Body of pancreas (tissue), 4 donors: ENCODE data around the gene DNPEP. TPM values are rescaled to one million over a fixed set of nuclear protein-coding genes. Genes with fewer than 3 reads are reported as not detected.

ENCODE experiments used
- ATAC-seq: fragments of 150-250 bp; one replicate; pipeline ENCODE4 v1.9.1; 2016
- DNase-seq, 4 donors: peaks; one replicate each; pipeline ENCODE4 v3.0.0-alpha.2; 2019
- H3K27ac ChIP-seq, 4 donors: fragments of 200-600 bp; sonication (generic); 1 replicate in 3 of 4; 2 replicates in 1 of 4; pipeline versions ENCODE4 v1.5.1 to v1.6.1; 2016 to 2019; ENCODE audit warnings: mild to moderate bottlenecking in 1 of 4, mixed read lengths in 1 of 4, moderate library complexity in 1 of 4
- H3K27me3 ChIP-seq, 2 donors: fragments of 200-600 bp; sonication (generic); one replicate each; pipeline ENCODE4 v1.6.0; 2016; ENCODE audit warnings: mild to moderate bottlenecking in 1 of 2
- H3K36me3 ChIP-seq, 2 donors: fragments of 200-600 bp; sonication (generic); replicated peaks in 1 of 2; 2 replicates each; pipeline ENCODE4 v1.5.1; 2016; ENCODE audit warnings: low read depth in 2 of 2; ENCODE audit not compliant: insufficient read depth in 1 of 2
- H3K4me1 ChIP-seq: fragments of 200-600 bp; sonication (generic); one replicate; pipeline ENCODE4 v1.6.0; 2016
- H3K4me3 ChIP-seq, 2 donors: fragments of 200-600 bp; sonication (generic); 1 replicate in 1 of 2; 2 replicates in 1 of 2; pipeline ENCODE4 v1.5.1; 2016 to 2019
- H3K9me3 ChIP-seq, 3 donors: fragments of 200-600 bp; sonication (generic); 1 replicate in 2 of 3; 2 replicates in 1 of 3; pipeline ENCODE4 v1.5.1; 2016
- CTCF ChIP-seq, 7 experiments: fragments of 450-650 bp in 4 of 7; fragments of 200-600 bp in 3 of 7; sonication (generic) in 3 of 7; IDR thresholded peaks; one replicate each; pipeline ENCODE4 v1.5.1; 2016 to 2019; ENCODE audit warnings: antibody characterized with exemption in 7 of 7
- POLR2A ChIP-seq, 3 donors: fragments of 450-650 bp; IDR thresholded peaks; one replicate each; pipeline ENCODE4 v1.6.1; 2016; ENCODE audit warnings: antibody characterized with exemption in 3 of 3, mild to moderate bottlenecking in 2 of 3
- WGBS, 2 donors: methylation state at CpG; one replicate each; pipeline ENCODE4 v1.1.5; 2017; 5-methylcytosine and 5-hydroxymethylcytosine counted together
- intact Hi-C: fragments of 100-400 bp; cut with DNase I; formaldehyde crosslinking; loops from one replicate; pipeline ENCODE4 v1.15.1; 2023
- total RNA-seq, 2 donors: library from RNA; depleted of rRNA; stranded (reverse); fragments of >200 nt; gene quantifications; one replicate each; pipeline ENCODE4 v1.1.0, GENCODE V29; 2016

The DNPEP gene
- total RNA-seq, 2 donors from 2014 or later, result 18.4 to 24.7 TPM

GRCh38 chr2:219429958-219430606, 42.4 kb upstream of the DNPEP start:
- Histone ChIP-seq H3K4me1 (peaks cover 5% of the 10 kb centered on the region), H3K4me3 (no peak overlapping the region), H3K27ac (no peak overlapping the region), H3K36me3 (no peaks in the 10 kb centered on the region), H3K27me3 (peaks cover 6 to 9% of the 10 kb centered on the region in 2 donors), H3K9me3 (no peaks in the 10 kb centered on the region)
- 88 to 92% methylated on average over 7 of the region's 7 CpGs for WGBS, 2 donors
- ATAC-seq, result no peak
- DNase-seq, result no peak
- TF ChIP-seq POLR2A (IDR thresholded peaks at IDR 0.05), result no peak
- no peak for TF ChIP-seq CTCF (IDR thresholded peaks at IDR 0.05)
- intact Hi-C loops, result no loop called here

- no peak for TF ChIP-seq POLR2A (IDR thresholded peaks at IDR 0.05)
- no peak for TF ChIP-seq CTCF (IDR thresholded peaks at IDR 0.05)
- intact Hi-C loops, result no loop called here
- Histone ChIP-seq H3K27me3 (no peaks in the 10 kb centered on the region), H3K4me3 (no peak overlapping the region), H3K27ac (no peak overlapping the region), H3K9me3 (no peaks in the 10 kb centered on the region), H3K4me1 (no peaks in the 10 kb centered on the region), H3K36me3 (no peaks in the 10 kb centered on the region)
- ATAC-seq (no peak), DNase-seq (no peak)
Measured at GRCh38 chr2:219428469-219428868, 40.8 kb upstream of the DNPEP start.

GRCh38 chr2:219426534-219427136, 38.9 kb upstream of the DNPEP start:
- no peaks in the 10 kb centered on the region for H3K27me3 ChIP-seq
- intact Hi-C loops, result no loop called here
- no peaks in the 10 kb centered on the region for H3K9me3 ChIP-seq
- 53 to 61% methylated on average over 7 of the region's 7 CpGs for WGBS, 2 donors
- H3K27ac ChIP-seq, result no peak overlapping the region
- H3K4me3 ChIP-seq, result no peak overlapping the region
- no peak for TF ChIP-seq CTCF (IDR thresholded peaks at IDR 0.05)
- no peak for TF ChIP-seq POLR2A (IDR thresholded peaks at IDR 0.05)
- DNase-seq (no peak), ATAC-seq (no peak)
- no peaks in the 10 kb centered on the region for H3K36me3 ChIP-seq
- no peaks in the 10 kb centered on the region for H3K4me1 ChIP-seq

GRCh38 chr2:219426068-219426443, 38.3 kb upstream of the DNPEP start:
- TF ChIP-seq POLR2A (IDR thresholded peaks at IDR 0.05) (no peak), CTCF (IDR thresholded peaks at IDR 0.05) (no peak)
- H3K27ac ChIP-seq, result no peak overlapping the region
- no peak for DNase-seq
- no peaks in the 10 kb centered on the region for H3K27me3 ChIP-seq
- H3K4me3 ChIP-seq, result no peak overlapping the region
- intact Hi-C loops, result no loop called here
- no peaks in the 10 kb centered on the region for H3K4me1 ChIP-seq
- no peaks in the 10 kb centered on the region for H3K9me3 ChIP-seq
- ATAC-seq, result no peak
- 44 to 65% methylated on average over 5 to 6 of the region's 7 CpGs for WGBS, 2 donors
- no peaks in the 10 kb centered on the region for H3K36me3 ChIP-seq
